ENCODE measurements around the gene EYS. TPM values are rescaled to one million over a fixed set of nuclear protein-coding genes. Genes with fewer than 3 reads are reported as not detected.

Gene EYS
- polyA plus RNA-seq, 1 of the 3 experiments (the other 2 are of a cell fraction) = 0.05 TPM

DNA sequence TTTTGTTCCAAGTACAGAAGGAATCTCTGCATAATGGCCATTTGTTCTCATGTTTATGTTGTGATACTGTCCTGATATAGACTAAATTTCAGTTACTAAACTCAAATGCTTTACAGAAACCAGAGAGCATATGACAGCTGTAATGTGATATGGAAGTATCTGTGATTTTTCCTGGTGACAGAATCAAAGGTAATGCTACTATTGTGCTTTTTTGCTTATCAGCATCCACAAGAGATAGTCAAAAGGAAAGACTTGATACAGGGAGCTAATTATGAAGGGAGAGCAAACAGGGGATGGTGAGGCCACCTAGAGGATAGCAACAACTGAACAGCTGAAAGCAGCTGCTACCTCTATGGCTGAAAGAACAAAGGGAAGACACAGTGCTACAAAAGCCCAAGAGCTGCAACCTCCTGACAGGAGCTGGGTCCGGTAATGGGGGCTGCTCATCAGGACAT is 1890.0 kb downstream of the EYS start:
- 14% methylated on average over 1 of the region's 1 CpG for WGBS (ENCODE audit: low lambda C conversion rate)
- Histone ChIP-seq H3K4me2 (no peak overlapping the region), H3K27me3 (ENCODE audit: insufficient read depth) (no peaks in the 10 kb centered on the region), H3K36me3 (replicated peaks in 1 of 2; ENCODE audit: control insufficient read depth in 1 of 2, insufficient read depth in 2 of 2, low read length in 1 of 2) (no peaks in the 10 kb centered on the region), H3K9me2 (no peaks in the 10 kb centered on the region), H4K20me1 (ENCODE audit: insufficient read depth) (no peaks in the 10 kb centered on the region), H3K9ac (no peak overlapping the region), H3K27ac (ENCODE audit: low read depth in 2 of 2, low read length in 1 of 2) (peak overlapping the region in 1 of 2 experiments; percentile 94; a peak in 2 of 4 replicates), H2AFZ (ENCODE audit: low read depth) (no peak overlapping the region), H3F3A (replicated peaks; ENCODE audit: insufficient read depth) (no peaks in the 10 kb centered on the region), H3K4me3 (ENCODE audit: low read depth in 2 of 2, low read length in 1 of 2) (no peak overlapping the region; a peak in 1 of 4 replicates), H3K79me2 (ENCODE audit: insufficient read depth) (no peaks in the 10 kb centered on the region), H3K4me1 (ENCODE audit: control insufficient read depth in 1 of 2, insufficient read depth in 2 of 2, low read depth in 1 of 2, low read length in 1 of 2) (peaks cover 0 to 19% of the 10 kb centered on the region in 2 experiments; a peak in 2 of 4 replicates), H3K9me3 (no peaks in the 10 kb centered on the region)
- CTCF ChIA-PET = interaction anchor here (0.5 to 7.0 kb wide), 13 partner anchors 12 to 514 kb away, joined by 3 to 120 read pairs (median 4); no protein-coding TSS in a partner anchor
- TF ChIP-seq RCOR1 (IDR thresholded peaks at IDR 0.05; ENCODE audit: low read length) = peak; percentile 65
- TF ChIP-seq FOXM1 (IDR thresholded peaks at IDR 0.05; ENCODE audit: low read depth) = no peak
- no peak for TF ChIP-seq REST (IDR thresholded peaks at IDR 0.05; ENCODE audit: low read depth, low read length)
- peak; percentile 53; the same call in 1 of the 2 replicates for TF ChIP-seq POLR2AphosphoS5 (IDR thresholded peaks at IDR 0.05; ENCODE audit: low read depth, low read length)
- no peak for TF ChIP-seq TAF1 (IDR thresholded peaks at IDR 0.05; ENCODE audit: borderline replicate concordance, low read depth, low read length)
- peak; percentile 73 for TF ChIP-seq RAD21 (IDR thresholded peaks at IDR 0.05; ENCODE audit: low read length)
- TF ChIP-seq CHD2 (IDR thresholded peaks at IDR 0.05; ENCODE audit: low read length, partially characterized antibody) = peak; percentile 43
- TF ChIP-seq MXI1 (IDR thresholded peaks at IDR 0.05; ENCODE audit: low read depth, low read length) = no peak; the same call in 1 of the 2 replicates
- TF ChIP-seq CTCF (IDR thresholded peaks at IDR 0.05) = peak; percentile 44
- peak; percentile 18; the same call in 1 of the 2 replicates for TF ChIP-seq TEAD4 (IDR thresholded peaks at IDR 0.05; ENCODE audit: borderline replicate concordance, insufficient read depth)
- peak in 1 of 2 experiments; percentile 93; a peak in 2 of 4 replicates for TF ChIP-seq EP300 (IDR thresholded peaks at IDR 0.05; ENCODE audit: borderline replicate concordance in 1 of 2, low read depth in 1 of 2, low read length in 1 of 2)
- TF ChIP-seq, protein P1, sequence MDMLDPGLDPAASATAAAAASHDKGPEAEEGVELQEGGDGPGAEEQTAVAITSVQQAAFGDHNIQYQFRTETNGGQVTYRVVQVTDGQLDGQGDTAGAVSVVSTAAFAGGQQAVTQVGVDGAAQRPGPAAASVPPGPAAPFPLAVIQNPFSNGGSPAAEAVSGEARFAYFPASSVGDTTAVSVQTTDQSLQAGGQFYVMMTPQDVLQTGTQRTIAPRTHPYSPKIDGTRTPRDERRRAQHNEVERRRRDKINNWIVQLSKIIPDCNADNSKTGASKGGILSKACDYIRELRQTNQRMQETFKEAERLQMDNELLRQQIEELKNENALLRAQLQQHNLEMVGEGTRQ (IDR thresholded peaks at IDR 0.05; ENCODE audit: borderline replicate concordance, low read depth, low read length) = no peak
- peak; percentile 99 for TF ChIP-seq GATA2 (CRISPR knock-in tag; IDR thresholded peaks at IDR 0.05)
- peak; percentile 65 for TF ChIP-seq TCF12 (IDR thresholded peaks at IDR 0.05)
- TF ChIP-seq, protein P2, sequence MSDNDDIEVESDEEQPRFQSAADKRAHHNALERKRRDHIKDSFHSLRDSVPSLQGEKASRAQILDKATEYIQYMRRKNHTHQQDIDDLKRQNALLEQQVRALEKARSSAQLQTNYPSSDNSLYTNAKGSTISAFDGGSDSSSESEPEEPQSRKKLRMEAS (IDR thresholded peaks at IDR 0.05; ENCODE audit: low read depth) = no peak
- TF ChIP-seq RFX5 (IDR thresholded peaks at IDR 0.05; ENCODE audit: low read length) = peak; percentile 68; the same call in 1 of the 2 replicates
- TF ChIP-seq NFIC (IDR thresholded peaks at IDR 0.05; ENCODE audit: borderline replicate concordance) = no peak
- no peak for TF ChIP-seq ZBTB33 (IDR thresholded peaks at IDR 0.05; ENCODE audit: borderline replicate concordance, low read depth)
- no peak for TF ChIP-seq ELF1 (IDR thresholded peaks at IDR 0.05)
- peak; percentile 95 for TF ChIP-seq FOXJ3 (CRISPR knock-in tag; IDR thresholded peaks at IDR 0.05)
- peak; percentile 68 for DNase-seq
- POLR2A ChIA-PET = interaction anchor here (0.6 to 0.9 kb wide), 4 partner anchors 13 to 244 kb away, joined by 3 to 5 read pairs (median 3); no protein-coding TSS in a partner anchor

Data from SK-N-SH (cell line).